K562 (cell line): ENCODE measurements around the gene SLC7A8. TPM values are rescaled to one million over a fixed set of nuclear protein-coding genes. Genes with fewer than 3 reads are reported as not detected.

Experiments used
- CCAR2 ChIP-seq: fragments of 200-400 bp; formaldehyde crosslinking; IDR thresholded peaks from 2 replicates; pipeline ENCODE4 v1.6.1; 2017; ENCODE audit warnings: mild to moderate bottlenecking, low read depth, low read length
- CHD2 ChIP-seq: IDR thresholded peaks from 2 replicates; pipeline ENCODE4 v1.6.1; 2011; ENCODE audit warnings: low read depth, low read length
- EGR1 ChIP-seq: fragments of 450-650 bp; conservative IDR thresholded peaks from 2 replicates; pipeline ENCODE4 v1.6.1; 2017; ENCODE audit warnings: mild to moderate bottlenecking
- MAFK ChIP-seq: IDR thresholded peaks from 2 replicates; pipeline ENCODE4 v1.6.1; 2011; ENCODE audit warnings: low read length, improper control_type of control experiment
- MEF2D ChIP-seq: conservative IDR thresholded peaks from 2 replicates; pipeline ENCODE4 v1.6.1; 2016; ENCODE audit warnings: low read depth, missing genetic modification characterization, missing compliant biosample characterization
- MTF1 ChIP-seq: fragments of 250-450 bp; sonication (Bioruptor Pico); IDR thresholded peaks from 2 replicates; pipeline ENCODE4 v1.9.0; 2021; ENCODE audit warnings: moderate library complexity, mild to moderate bottlenecking, inconsistent platforms, borderline replicate concordance
- NFIC ChIP-seq: fragments of 450-650 bp; IDR thresholded peaks from 2 replicates; pipeline ENCODE4 v1.6.1; 2017; ENCODE audit warnings: mild to moderate bottlenecking, inconsistent platforms
- PPARD ChIP-seq: fragments of 250-450 bp; sonication (Bioruptor Pico); IDR thresholded peaks from 2 replicates; pipeline ENCODE4 v1.8.0; 2022; ENCODE audit warnings: inconsistent platforms, mild to moderate bottlenecking, moderate library complexity
- RBFOX2 ChIP-seq: fragments of 200-400 bp; formaldehyde crosslinking; IDR thresholded peaks from 2 replicates; pipeline ENCODE4 v1.6.1; 2017; ENCODE audit warnings: low read depth, mild to moderate bottlenecking, low read length, moderate library complexity
- SMARCE1 ChIP-seq: fragments of 450-650 bp; IDR thresholded peaks from 2 replicates; pipeline ENCODE4 v1.7.1; 2016; ENCODE audit warnings: mild to moderate bottlenecking
- STAT5B ChIP-seq: fragments of 250-450 bp; sonication (Bioruptor Pico); IDR thresholded peaks from 2 replicates; pipeline ENCODE4 v1.8.0; 2021; ENCODE audit warnings: mild to moderate bottlenecking, inconsistent platforms
- YY1 ChIP-seq, 3 experiments: IDR thresholded peaks; 2 replicates each; pipeline ENCODE4 v1.6.1; 2011; ENCODE audit warnings: low read length in 2 of 3, mild to moderate bottlenecking in 2 of 3, moderate library complexity in 2 of 3, borderline replicate concordance in 1 of 3, control low read depth in 1 of 3, low read depth in 1 of 3; ENCODE audit not compliant: insufficient read depth in 3 of 3, insufficient replicate concordance in 2 of 3, control insufficient read depth in 1 of 3, insufficient read length in 1 of 3; ENCODE audit errors: extremely low read depth in 1 of 3
- ZNF175 ChIP-seq: fragments of 200-800 bp; sonication (Bioruptor generic); IDR thresholded peaks from 2 replicates; pipeline ENCODE4 v1.6.1; 2016; ENCODE audit warnings: low read depth, mild to moderate bottlenecking, missing genetic modification characterization, missing compliant biosample characterization
- ZNF589 ChIP-seq: fragments of 200-800 bp; sonication (Bioruptor generic); IDR thresholded peaks from 2 replicates; pipeline ENCODE4 v1.6.1; 2016; ENCODE audit warnings: low read depth, missing genetic modification characterization, missing compliant biosample characterization
- ZNF778 ChIP-seq: fragments of 450-650 bp; formaldehyde crosslinking; IDR thresholded peaks from 2 replicates; pipeline ENCODE4 v1.4.0; 2020; ENCODE audit warnings: mild to moderate bottlenecking, moderate library complexity
- ZNF780A ChIP-seq: fragments of 250-450 bp; sonication (Bioruptor Pico); IDR thresholded peaks from 2 replicates; pipeline ENCODE4 v1.5.0; 2021; ENCODE audit warnings: mild to moderate bottlenecking
- polyA plus RNA-seq, 8 experiments: library from polyadenylated mRNA; depleted of rRNA in 4 of 8; stranded (reverse) in 5 of 8; unstranded in 3 of 8; fragments of >200 nt; fragmentation: Nextera tagmentation in 2 of 8; fragmentation: Illumina TruSeq in 1 of 8; extraction: Ambion mirVana in 2 of 8; extraction: Trizol in 1 of 8; gene quantifications; 2 replicates each; pipeline versions ENCODE4 v1.2.1 to v1.2.3, GENCODE V29; 2011 to 2014; ENCODE audit warnings: inconsistent platforms in 1 of 8, missing spikeins in 1 of 8
- total RNA-seq, 7 experiments: library from RNA; depleted of rRNA in 6 of 7; stranded (reverse); fragments of >200 nt in 6 of 7; fragmentation: Illumina TruSeq in 2 of 7; extraction: Trizol in 2 of 7; gene quantifications; 2 replicates each; pipeline versions ENCODE4 v1.2.1 to v1.2.3, GENCODE V29; 2011 to 2021; ENCODE audit warnings: low replicate concordance in 1 of 7
- TF ChIP-seq, protein P1 (sequence below): sonication (generic); formaldehyde crosslinking; IDR thresholded peaks from 2 replicates; pipeline ENCODE4 v1.8.0; 2022; ENCODE audit warnings: mild to moderate bottlenecking, missing genetic modification reagents
- TF ChIP-seq, protein P2 (sequence below): fragments of 250-450 bp; sonication (Bioruptor Pico); IDR thresholded peaks from 2 replicates; pipeline ENCODE4 v1.9.0; 2021; ENCODE audit warnings: mild to moderate bottlenecking, inconsistent platforms
- TF ChIP-seq, protein P3 (sequence below): fragments of 450-650 bp; IDR thresholded peaks from 2 replicates; pipeline ENCODE4 v1.6.1; 2016; ENCODE audit warnings: low read depth, mild to moderate bottlenecking, moderate library complexity
- TF ChIP-seq, protein P4 (sequence below): fragments of 450-650 bp; formaldehyde crosslinking; conservative IDR thresholded peaks from 2 replicates; pipeline ENCODE4 v1.4.0; 2022; ENCODE audit warnings: mild to moderate bottlenecking, missing genetic modification characterization

Gene SLC7A8
- total and polyA plus RNA-seq, 9 of the 15 experiments (the other 6 are each of a cell fraction or from before 2014, with no cell fraction given): 2.0 to 33.0 (median 6.0) TPM

DNA sequence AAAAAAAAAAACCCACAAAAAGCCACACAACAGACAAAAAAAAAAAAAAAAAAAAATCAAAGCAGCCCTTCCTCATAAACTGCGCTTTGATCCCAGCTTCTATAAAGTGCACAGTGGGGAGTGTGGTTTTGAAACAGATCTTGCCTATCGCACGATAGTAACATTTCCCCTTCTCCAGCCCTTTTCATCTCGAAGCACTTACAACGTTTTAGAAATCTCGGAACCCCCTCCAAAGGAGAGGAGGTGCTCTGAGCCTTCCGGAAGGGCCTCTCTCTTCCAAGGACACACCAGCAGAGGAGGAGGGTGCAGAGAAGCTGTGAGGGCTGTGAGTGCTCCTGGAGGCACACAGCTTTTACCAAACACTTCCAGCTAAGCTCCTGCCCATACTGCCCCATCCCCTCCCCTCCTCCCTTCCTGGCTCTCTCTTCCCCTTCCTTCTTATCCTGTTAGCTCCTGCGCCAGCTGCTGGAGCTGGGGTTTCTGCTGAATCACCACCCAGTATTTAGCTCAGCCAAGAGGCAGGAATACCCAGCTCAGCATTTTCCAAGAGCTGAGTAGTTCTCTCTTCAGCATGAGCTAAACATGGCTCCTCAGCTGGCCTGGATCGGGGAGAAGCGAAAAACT lies 28.4 kb downstream of the SLC7A8 start (continued):
- TF ChIP-seq CCAR2 (no peak), RBFOX2 (no peak), ZNF175 (CRISPR knock-in tag) (peak; percentile 54; the same call in 1 of the 2 replicates), NFIC (peak; percentile 29; the same call in 1 of the 2 replicates), EGR1 (no peak), ZNF778 (CRISPR knock-in tag) (no peak), CHD2 (no peak), SMARCE1 (peak; percentile 65; the same call in 1 of the 2 replicates), YY1 (IDR thresholded peaks at IDR 0.05; ENCODE audit: borderline replicate concordance in 1 of 3, control insufficient read depth in 1 of 3, extremely low read depth in 1 of 3, insufficient read depth in 3 of 3, insufficient read length in 1 of 3, insufficient replicate concordance in 2 of 3, low read depth in 1 of 3, low read length in 2 of 3) (peak in 1 of 3 experiments; percentile 19), ZNF589 (no peak), ZNF780A (CRISPR knock-in tag) (no peak), MTF1 (CRISPR knock-in tag) (no peak), STAT5B (CRISPR knock-in tag) (no peak), MEF2D (tag) (no peak; the same call in 1 of the 2 replicates), PPARD (CRISPR knock-in tag) (no peak), MAFK (peak; percentile 98)
- TF ChIP-seq, protein P1, sequence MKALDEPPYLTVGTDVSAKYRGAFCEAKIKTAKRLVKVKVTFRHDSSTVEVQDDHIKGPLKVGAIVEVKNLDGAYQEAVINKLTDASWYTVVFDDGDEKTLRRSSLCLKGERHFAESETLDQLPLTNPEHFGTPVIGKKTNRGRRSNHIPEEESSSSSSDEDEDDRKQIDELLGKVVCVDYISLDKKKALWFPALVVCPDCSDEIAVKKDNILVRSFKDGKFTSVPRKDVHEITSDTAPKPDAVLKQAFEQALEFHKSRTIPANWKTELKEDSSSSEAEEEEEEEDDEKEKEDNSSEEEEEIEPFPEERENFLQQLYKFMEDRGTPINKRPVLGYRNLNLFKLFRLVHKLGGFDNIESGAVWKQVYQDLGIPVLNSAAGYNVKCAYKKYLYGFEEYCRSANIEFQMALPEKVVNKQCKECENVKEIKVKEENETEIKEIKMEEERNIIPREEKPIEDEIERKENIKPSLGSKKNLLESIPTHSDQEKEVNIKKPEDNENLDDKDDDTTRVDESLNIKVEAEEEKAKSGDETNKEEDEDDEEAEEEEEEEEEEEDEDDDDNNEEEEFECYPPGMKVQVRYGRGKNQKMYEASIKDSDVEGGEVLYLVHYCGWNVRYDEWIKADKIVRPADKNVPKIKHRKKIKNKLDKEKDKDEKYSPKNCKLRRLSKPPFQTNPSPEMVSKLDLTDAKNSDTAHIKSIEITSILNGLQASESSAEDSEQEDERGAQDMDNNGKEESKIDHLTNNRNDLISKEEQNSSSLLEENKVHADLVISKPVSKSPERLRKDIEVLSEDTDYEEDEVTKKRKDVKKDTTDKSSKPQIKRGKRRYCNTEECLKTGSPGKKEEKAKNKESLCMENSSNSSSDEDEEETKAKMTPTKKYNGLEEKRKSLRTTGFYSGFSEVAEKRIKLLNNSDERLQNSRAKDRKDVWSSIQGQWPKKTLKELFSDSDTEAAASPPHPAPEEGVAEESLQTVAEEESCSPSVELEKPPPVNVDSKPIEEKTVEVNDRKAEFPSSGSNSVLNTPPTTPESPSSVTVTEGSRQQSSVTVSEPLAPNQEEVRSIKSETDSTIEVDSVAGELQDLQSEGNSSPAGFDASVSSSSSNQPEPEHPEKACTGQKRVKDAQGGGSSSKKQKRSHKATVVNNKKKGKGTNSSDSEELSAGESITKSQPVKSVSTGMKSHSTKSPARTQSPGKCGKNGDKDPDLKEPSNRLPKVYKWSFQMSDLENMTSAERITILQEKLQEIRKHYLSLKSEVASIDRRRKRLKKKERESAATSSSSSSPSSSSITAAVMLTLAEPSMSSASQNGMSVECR (CRISPR knock-in tag): no peak
- TF ChIP-seq, protein P2, sequence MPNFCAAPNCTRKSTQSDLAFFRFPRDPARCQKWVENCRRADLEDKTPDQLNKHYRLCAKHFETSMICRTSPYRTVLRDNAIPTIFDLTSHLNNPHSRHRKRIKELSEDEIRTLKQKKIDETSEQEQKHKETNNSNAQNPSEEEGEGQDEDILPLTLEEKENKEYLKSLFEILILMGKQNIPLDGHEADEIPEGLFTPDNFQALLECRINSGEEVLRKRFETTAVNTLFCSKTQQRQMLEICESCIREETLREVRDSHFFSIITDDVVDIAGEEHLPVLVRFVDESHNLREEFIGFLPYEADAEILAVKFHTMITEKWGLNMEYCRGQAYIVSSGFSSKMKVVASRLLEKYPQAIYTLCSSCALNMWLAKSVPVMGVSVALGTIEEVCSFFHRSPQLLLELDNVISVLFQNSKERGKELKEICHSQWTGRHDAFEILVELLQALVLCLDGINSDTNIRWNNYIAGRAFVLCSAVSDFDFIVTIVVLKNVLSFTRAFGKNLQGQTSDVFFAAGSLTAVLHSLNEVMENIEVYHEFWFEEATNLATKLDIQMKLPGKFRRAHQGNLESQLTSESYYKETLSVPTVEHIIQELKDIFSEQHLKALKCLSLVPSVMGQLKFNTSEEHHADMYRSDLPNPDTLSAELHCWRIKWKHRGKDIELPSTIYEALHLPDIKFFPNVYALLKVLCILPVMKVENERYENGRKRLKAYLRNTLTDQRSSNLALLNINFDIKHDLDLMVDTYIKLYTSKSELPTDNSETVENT (CRISPR knock-in tag): no peak
- TF ChIP-seq, protein P3, sequence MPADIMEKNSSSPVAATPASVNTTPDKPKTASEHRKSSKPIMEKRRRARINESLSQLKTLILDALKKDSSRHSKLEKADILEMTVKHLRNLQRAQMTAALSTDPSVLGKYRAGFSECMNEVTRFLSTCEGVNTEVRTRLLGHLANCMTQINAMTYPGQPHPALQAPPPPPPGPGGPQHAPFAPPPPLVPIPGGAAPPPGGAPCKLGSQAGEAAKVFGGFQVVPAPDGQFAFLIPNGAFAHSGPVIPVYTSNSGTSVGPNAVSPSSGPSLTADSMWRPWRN: no peak
- TF ChIP-seq, protein P4, sequence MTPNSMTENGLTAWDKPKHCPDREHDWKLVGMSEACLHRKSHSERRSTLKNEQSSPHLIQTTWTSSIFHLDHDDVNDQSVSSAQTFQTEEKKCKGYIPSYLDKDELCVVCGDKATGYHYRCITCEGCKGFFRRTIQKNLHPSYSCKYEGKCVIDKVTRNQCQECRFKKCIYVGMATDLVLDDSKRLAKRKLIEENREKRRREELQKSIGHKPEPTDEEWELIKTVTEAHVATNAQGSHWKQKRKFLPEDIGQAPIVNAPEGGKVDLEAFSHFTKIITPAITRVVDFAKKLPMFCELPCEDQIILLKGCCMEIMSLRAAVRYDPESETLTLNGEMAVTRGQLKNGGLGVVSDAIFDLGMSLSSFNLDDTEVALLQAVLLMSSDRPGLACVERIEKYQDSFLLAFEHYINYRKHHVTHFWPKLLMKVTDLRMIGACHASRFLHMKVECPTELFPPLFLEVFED (CRISPR knock-in tag): no peak
